HG02973 (cell line): ENCODE measurements around the gene KLK6.

Experiments used
- ATAC-seq: cut with Tn5 transposase; IDR thresholded peaks from one replicate; pipeline ENCODE4 v1.9.1; 2021; ENCODE audit warnings: moderate library complexity; ENCODE audit not compliant: unreplicated experiment

KLK6 gene

DNA sequence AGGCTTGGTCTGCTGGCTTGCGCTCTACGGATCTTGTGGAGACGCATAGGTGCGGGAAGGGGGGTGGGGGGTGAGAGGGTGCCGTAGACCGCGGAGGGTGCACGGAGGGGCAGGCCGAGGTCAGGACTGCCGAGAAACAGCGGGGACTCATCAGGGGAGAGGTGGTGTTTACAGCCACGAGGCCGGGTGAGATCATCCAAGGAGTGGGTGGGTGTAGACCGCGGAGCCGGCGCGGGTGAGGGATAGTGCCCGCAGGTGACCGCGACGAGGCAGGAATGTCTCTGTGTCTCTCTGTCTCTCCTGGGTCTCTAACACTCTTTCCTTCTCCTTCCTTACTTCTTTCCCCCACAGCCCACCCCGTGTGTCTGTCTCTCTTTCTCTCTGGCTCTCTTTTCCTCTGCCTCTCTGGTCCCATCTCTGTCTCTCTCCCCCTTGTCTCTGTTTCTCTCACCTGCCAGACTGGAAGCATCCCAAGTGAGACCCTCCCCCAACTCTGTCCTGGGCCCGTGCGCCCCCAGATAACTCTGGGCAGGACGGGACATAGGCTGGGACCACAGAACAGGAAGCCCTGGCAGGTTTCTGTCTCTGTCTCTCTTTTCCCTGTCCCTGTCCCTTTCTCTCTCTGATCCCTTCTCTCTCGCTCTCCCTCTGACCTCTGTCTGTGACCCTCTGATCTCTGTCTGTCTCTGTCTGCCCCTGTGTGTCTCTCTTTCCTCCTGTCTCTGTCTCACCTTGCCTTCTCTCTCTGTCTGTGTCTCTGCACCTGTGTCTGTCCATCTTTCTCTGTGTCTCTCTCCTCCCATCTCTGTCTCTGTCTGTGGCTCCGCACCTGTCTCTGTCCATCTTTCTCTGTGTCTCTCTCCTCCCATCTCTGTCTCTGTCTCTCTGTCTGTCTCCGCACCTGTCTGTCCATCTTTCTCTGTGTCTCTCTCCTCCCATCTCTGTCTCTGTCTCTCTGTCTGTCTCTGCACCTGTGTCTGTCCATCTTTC, 56.4 kb downstream of the KLK6 start:
- no peak for ATAC-seq

DNA sequence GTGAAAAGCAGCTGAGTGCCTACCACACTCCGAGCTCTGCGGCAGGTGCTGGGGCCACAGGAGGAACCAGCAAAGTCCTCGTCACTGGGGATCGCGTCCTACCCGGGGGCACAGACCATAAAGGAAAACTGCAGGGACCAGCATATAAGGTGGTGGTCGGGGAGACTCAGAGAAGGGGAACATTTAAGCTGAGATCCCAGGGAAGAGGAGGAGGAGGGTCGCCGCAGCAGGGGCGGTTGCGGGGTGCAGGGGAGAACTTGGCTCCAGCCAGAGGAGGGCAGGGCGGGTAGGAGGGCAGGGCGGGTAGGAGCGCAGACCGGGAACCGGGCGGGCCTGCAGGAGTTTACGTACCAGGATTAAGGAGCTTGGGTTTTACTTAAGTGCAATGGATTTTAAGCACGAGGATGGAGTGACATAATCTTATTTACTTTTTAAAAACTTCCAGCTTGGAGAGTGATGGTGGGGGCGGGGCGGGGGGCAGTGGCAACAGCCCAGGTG, 57.2 kb downstream of the KLK6 start:
- no peak for ATAC-seq

DNA sequence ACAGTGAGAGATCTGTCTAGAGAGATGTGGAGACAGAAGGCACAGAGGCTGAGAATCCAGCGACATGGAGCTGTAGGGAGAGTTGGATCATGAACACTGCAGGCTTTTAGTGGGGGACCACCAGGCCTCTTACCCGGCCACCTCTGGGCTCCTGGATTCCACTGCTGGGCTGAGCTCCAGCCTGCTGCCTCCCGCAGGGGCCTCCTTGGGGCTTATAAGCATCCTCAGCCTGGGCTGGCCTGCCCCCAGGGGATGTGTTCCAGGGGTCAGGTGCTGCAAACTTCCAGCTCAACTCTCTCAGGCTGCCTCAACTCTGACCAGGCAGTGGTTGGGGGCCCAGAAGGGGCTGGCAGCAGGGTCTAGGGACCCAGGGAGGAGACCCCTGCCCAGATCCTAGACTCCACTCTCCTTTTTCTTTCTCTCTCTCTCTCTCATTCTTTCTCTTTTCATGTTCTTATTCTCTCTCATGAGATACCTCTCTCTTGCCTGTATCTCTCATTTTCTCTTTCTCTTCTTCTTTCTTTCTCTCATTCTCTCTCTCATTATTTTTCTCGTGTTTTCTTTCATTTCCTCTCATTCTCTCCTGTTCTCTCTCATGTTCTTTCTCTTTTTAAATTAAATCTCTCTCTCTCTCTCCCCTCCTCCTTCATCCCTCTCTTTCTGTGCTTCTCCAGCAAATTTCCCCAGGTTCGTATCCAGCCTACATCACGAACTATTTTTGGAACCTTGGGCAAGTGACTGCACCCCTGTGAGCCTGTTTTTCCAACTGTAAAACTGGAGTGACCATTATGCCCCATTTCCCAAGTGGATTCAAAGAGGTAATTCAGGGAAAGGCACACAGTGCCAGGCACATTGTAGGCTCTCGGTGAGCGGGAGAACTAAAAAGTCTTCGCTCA, 57.9 kb downstream of the KLK6 start, which contains the start of gene KLK4:
Gene KLK4, minus strand, starts transcription at position 190 of the 896 bp plus-strand sequence. CDS start 657 bp downstream, outside the sequence.
- ATAC-seq: no peak

DNA sequence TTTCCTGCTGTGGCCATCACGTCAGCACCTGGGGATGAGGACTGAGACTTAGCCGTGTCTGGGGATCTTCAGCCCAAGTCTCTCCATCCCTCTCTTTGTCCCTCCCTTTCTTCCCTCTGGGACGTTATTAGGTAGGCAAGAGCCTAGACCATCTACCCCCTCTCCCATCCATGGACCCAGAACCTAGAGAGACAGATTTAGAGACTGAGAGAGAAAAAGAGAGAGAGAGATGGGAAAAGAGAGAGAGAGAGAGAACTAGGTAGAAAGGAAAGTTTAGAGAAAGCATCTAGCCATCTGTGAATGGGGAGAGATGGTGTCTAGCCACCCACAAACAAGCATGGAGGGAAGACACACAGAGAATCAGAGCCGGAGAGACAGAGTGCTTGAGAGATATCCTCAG, 58.7 kb downstream of the KLK6 start:
- no peak for ATAC-seq

DNA sequence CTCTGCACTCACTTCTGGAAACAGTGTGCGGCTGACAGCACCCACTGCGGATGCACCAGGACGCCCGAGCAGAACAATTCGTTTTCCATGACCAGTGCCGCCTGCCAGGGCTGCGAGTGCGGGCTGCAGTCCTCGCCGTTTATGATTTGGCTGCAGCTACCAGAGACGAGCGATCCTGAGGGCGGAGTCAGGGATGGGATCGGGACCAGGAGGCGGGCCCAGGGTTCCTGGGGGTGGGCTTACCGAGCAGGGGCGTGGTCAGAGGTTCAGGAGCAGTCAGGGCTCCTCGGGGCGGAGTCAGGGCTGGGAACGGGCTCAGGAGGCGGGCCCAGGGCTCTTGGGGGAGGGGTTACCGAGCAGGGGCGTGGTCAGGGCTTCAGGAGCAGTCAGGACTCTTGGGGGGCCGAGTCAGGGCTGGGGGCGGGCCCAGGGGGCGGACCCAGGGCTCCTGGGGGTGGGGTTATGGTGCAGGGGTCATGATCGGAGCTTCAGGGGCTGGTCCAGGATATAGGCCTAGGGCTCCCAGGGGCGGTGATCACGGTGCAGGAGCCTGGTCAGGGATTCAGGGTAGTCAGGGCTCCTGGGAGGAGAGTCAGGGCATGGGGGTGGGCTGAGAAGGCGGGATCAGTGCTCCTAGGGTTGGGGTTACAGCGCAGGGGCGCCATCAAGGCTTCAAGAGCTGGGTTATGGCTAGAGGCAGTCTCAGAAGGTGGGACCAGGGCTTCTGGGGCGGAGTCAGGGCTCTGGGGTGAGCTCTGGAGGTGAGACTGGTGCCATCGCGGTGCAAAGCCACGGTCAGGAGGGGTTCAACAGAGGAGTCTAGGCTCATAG, 59.9 kb downstream of the KLK6 start:
- no peak for ATAC-seq
